Activated CD8-positive, alpha-beta memory T cell treated with anti-CD3 and anti-CD28 coated beads for 48 hours (primary cell): Measurements from ENCODE around the gene COL9A1.

ENCODE experiments used
- DNase-seq, 3 experiments: peaks; one replicate each; pipeline ENCODE4 v3.0.0-alpha.2; 2020; ENCODE audit warnings: low read depth in 2 of 3, low spot score in 2 of 3

COL9A1 gene

GRCh38 chr6:70234561-70235236 is 68.2 kb downstream of the COL9A1 start:
- no peak for DNase-seq

- no peak for DNase-seq
Measured at GRCh38 chr6:70231311-70231710, 71.6 kb downstream of the COL9A1 start.

DNA sequence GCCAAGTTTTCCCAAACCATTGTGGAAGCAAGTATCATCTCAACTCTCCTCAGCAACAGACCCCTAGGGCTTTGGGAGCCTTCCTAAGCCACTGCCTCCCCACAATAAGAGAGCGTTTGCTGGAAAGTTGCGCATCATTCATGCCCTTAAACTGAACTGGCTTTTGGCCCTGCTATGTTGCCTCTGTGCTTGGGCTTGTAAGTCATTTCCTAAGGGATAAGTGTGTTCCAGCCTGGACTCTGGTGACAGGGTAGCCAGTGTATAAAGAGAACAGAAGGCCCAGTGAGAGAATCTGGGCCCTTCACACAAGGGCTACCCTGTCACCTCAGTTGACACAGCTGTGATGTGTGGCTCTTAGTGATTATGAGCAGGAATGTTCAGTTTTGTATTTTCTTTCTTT is 77.8 kb downstream of the COL9A1 start:
- no peak for DNase-seq

GRCh38 chr6:70222439-70222749 is 80.5 kb downstream of the COL9A1 start:
- no peak for DNase-seq

- no peak for DNase-seq
Measured at GRCh38 chr6:70221715-70222438, 81.0 kb downstream of the COL9A1 start.

DNA sequence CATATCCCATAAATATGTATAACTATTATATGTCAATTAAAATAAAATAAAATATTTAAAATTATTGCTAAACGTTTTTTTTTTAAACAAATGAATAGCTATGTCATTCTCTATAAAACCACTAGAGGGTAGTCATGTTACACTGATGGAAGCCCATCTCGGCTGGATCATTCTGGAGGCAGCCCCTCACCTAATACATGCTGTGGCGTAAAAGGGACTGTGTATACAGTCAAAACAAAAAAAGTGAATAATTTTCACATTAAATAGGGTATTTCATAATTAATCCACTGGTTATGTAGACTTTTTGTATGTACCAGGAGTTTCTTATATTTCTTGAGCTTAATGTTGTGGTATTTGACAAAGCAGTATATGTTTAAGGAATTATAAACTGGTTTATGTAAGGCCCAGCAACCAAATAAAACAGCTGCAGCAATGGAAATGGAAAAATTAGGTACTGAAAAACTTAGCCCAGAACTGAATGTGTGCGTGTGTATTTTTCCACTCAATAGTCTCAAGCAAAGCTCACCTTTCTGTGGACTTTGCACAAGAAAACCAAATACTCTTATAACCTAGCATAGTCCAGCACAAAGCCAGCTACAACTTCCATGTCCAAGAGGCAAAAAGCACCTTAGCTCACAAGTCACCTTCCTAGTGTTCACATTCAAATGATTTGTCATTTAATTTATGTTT is 81.7 kb downstream of the COL9A1 start:
- DNase-seq: no peak

- no peak for DNase-seq
Measured at GRCh38 chr6:70219943-70220613, 82.8 kb downstream of the COL9A1 start.

GRCh38 chr6:70216767-70217166 is 86.1 kb downstream of the COL9A1 start:
- DNase-seq: no peak

- DNase-seq: no peak
Measured at GRCh38 chr6:70215460-70216108, 87.3 kb downstream of the COL9A1 start.

GRCh38 chr6:70210462-70210861 is 92.4 kb downstream of the COL9A1 start:
- DNase-seq: no peak

- no peak for DNase-seq
Measured at GRCh38 chr6:70208235-70208790, 94.6 kb downstream of the COL9A1 start.

DNA sequence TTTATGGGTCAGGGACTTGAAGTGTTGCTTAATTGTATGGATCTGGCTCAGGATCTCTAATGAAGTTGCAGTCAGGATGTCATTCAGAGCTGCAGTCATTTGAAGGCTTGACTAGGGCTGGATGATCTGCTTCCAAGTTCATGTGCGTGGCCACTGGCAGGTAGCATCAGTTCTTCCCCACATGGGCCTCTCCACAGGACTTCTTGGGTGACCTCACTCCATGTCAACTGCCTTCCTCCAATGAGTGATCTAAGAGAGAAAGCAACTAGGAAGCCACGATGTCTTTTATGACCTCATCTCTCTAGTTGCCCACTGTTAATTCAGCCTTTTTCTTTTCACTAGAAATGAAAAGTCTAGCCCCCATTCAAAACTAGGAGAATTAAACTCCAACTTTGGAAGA is 104.1 kb downstream of the COL9A1 start:
- DNase-seq: no peak

GRCh38 chr6:70196531-70196930 is 106.4 kb downstream of the COL9A1 start:
- no peak for DNase-seq

- no peak for DNase-seq
Measured at GRCh38 chr6:70194421-70194820, 108.5 kb downstream of the COL9A1 start.

DNA sequence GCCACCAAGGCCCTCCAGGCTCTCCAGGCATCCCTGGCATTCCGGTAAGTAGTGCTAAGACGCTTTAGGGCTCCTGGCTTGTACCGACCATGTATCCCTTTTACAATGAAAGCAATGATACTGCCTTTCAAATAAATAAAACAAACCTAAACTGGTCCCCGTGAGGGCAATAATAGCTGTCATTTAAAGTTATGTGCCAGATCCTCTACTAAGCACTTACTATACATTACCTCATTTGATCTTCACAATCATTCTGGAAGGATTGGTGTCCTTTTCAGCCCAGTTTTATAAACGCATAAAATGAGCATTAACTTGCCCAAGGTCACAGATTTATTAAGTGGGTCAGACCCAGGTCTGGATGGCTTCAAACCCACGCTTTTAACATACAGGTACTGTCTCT is 114.7 kb downstream of the COL9A1 start:
- DNase-seq: no peak

- no peak for DNase-seq
Measured at GRCh38 chr6:70186461-70186860, 116.4 kb downstream of the COL9A1 start.

GRCh38 chr6:70184723-70185122 is 118.2 kb downstream of the COL9A1 start:
- DNase-seq: no peak

DNA sequence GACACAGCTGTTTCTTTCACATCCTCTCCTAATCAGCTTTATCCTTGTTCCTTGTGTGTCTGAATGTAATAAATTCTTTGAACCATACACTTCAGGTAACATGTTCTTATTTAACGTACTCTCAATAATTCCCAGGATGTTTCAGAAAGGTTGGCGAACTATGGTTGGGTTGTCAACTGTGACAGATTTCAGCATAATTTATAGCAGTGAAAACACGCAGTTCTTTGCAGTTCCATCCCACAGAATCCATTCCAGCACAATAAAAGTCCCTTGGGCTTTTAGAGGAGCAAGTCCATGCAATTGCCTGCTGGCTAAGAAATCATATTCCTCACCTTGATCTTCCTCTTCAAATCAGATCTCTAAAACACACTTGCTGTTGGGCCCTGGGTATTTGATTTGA is 119.3 kb downstream of the COL9A1 start:
- no peak for DNase-seq

- DNase-seq: no peak
Measured at GRCh38 chr6:70180901-70181599, 121.8 kb downstream of the COL9A1 start.

DNA sequence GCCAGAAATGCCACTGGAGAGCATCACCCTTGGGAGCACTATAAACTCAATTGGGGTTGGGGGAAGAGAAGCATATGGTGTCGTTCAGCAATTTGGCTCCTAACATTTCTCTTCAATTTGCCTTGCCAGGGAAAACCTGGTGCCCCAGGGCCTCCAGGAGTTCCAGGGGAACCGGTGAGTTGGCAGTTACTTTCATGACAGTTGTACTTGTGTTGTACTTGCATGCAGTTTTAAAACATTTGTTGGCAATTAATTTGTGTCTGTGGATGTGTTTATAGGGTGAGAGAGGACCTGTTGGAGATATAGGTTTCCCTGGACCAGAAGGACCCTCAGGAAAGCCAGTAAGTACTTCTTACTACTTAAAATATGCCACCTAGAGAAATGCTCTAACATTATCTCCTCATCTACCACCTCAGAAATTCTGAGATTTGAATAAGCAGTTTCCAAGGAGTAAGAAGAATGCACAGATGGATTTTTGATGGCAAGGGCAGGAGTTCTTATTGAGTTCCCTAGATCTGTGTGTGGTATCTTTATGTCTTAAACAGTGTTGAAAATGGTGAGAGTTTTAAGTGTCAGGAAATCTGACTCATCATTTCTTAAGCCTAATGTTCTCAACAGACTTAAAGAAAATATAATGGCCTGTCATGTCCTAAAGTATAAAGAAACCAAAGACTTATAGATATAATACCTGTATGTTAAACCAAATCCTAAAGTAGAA is 122.5 kb downstream of the COL9A1 start:
- no peak for DNase-seq
